ENCODE measurements around the gene KRTAP10-7.
"Not testable (repeated sequence)": the region's sequence is repeated elsewhere in the genome, so short reads cannot be mapped to it uniquely, and the experiment has no call there.

The KRTAP10-7 gene

DNA sequence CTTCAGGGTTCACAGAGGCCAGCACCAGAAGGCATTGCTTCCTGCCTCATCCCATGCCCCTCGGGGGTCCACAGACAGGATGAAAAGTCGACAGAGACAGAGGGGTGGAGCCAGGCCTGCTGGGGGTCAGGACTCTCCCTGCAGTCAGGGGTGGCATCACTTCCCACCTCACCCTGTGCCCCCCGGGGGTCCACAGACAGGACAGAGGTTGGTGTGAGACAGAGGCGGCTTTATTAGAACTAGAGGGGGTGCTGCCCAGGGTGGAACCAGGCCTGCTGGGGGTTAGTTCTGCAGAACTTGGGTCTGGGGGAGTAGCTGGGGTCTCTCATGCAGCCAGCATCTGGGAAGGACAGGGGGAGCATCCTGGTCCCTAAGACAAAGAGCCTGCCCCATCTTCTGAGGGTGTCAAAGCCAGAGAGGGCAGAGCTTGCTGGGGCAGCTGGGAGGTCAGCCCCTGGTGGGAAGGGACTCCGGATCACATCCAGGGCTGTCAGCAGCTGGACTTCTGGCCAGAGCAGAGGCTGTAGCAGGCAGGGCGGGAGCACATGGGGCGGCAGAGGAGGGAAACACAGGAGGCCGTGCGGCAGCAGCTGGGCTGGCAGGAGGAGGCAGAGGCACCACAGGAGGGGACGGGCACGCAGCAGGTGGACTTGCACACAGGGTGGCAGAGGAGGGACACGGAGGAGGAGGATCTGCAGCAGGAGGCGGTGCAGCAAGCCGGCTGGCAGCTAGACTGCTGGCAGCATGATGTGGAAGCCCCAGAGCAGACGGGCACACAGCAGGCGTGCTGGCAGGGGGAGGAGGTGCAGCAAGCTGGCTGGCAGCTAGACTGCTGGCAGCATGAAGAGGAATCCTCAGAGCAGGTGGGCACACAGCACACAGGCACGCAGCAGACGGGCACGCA, 9.2 kb upstream of the KRTAP10-7 start:
- DNase-seq: not testable (repeated sequence)

DNA sequence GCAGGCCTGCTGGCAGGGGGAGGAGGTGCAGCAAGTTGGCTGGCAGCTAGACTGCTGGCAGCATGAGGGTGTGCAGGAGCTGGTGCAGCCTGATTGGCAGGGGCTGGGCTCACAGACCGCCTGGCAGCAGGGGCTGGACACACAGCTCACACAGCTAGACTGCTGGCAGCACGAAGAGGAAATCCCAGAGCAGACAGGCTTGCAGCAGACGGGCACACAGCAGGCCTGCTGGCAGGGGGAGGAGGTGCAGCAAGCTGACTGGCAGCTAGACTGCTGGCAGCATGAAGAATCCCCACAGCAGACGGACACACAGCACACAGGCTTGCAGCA, 8.6 kb upstream of the KRTAP10-7 start:
- not testable (repeated sequence) for DNase-seq

DNA sequence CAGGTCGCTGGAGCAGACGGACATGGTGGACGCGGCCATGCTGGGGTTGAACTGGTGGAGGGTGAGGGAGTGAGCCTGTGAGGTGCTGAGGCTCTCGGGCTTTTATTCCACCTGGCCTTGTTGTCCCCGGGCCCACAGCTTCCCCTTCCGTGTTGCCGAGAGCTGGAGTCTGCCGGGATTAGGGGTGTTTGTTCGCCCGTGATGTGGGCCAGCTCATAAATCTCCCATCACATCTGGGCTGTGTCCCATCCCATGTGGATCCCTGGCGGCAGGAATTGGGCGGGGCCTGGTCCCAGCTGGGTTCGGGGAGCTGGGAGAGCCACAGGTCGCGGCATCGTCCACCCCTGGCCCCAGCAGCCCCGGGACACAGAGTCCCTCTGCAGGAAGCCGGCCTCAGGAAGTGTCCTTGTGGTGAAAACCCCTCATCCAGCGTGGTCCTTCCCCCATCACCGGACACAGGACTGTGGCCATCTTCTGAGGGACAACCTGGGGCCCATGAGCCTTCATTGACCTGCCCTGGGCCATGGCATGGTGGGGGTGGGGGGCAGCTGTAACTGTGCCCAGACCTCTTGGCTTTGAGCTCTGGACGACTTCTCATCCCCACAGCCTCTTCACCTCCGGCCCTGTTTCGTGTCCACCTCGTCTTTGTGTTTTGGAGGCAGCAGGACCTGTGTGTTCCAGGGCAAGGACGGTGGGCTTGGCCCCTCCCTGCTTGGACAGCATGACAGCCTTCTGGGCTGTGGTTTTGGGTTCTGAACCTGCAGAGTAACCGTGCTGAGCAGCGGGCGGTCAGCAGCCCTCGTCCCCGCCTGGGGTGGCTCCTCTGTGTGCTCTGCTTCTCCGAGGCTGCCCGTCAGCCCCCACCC, 7.7 kb upstream of the KRTAP10-7 start, which contains the start of gene KRTAP10-6:
Gene KRTAP10-6 (minus strand): TSS at position 60 of the 866 bp plus-strand sequence. CDS start 21 bp downstream, at position 39.
- DNase-seq: no peak

DNA sequence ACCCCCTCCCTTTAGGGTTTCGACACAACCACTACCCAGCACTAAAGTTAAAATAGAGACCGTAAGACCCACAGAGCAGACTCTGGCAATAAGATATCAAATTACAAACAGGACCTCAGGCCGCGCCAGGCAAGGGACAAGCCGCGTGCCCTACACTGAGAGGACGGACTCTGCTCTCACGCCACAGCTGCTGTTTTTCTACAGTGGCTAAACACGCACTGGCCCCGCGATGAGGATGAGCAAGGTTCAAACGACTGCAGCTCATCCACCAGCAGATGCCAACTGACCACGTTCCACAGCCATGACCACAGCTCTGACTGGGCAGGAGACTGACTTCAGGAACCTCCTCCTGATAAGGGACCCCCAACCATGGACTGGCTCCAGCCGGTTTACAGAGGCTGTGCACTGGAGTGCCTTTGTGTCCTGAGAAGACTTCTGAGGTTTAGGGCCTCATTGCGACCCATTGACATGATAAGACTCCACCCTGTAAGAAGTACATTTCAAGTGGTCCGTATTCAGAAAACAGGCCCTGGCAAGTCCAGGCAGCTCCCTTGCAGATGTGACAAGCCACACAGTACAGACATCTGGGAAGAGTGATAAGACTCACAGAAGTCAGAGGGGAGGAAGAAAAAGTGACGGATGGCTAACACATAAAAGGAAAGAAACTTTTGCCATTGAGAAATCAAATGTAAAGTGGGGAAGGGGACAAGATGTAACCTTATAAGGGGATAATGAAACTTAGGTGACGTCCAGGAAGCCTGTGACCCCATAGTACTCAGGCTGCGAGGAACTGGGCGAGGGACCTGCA, 6.6 kb upstream of the KRTAP10-7 start:
- DNase-seq: no peak

DNA sequence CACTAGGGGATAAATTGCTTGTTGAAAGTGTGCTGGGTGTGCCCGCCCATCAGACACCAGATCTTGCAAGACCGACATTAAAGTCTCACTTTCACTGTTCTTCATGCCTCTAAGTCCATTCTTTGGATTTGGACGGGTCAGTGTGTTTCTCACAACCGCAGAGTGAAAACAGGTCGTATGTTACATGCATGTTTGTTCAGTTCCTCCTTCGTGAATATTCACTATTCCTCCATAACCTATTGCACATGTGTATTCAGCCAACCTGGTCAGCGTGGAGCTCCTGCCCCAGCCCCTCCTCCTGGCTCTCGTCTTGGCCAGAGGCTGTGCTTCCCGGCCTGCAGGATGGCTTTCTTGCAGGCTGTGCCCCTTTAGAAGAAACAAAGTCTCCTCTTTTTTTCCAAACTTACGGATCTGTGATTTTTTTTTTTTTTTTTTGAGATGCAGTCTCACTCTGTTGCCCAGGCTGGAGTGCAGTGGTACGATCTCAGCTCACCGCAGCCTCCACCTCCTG, 5.9 kb upstream of the KRTAP10-7 start:
- DNase-seq: no peak

DNA sequence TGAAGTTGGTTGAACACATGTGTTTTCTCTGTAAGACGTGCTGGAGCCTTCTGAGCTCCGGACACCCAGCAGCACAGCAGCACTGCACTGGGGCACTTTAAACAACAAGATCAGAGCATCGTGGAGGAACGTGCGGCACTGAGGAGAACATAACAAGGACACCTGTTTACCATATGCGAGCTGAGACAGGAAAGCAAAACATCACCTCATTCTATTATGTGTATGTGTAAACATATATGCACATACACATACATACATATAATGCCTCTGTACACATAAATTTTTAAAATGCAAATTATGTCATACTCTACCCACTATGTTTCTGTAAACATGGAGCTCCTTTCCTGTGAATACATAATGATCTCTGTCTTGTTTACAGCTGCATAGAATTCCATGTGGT, 4.9 kb upstream of the KRTAP10-7 start:
- no peak for DNase-seq

DNA sequence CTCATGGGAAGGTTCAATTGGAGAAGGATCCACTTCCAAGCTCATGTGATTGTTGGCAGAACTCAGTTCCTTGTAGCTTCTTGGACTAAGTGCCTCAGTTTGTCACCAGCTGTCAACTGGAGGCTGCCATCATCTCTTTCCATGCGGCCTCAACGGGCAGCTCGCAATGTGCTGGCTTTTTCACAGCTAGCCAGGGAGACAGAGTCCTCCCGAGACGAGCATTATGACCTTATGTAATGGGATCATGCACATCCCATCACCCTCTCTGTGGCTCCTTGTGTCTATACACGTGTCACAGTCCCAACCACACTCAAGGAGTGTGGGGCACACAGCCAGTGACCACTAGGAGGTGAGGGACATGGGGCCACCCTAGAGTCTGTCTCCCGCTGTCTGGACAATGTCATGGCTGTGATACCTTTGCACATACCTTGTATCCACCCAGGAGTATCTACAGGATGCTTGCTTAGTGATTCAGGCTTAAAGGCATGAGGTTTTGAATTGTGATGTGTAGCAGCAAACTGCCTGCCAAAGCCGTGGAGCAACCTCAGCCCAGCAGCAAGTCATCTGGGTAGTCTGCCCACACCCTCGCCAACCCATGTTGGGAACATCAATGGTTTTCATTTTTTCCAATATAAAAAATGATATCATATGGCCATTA, 4.2 kb upstream of the KRTAP10-7 start:
- DNase-seq: no peak

DNA sequence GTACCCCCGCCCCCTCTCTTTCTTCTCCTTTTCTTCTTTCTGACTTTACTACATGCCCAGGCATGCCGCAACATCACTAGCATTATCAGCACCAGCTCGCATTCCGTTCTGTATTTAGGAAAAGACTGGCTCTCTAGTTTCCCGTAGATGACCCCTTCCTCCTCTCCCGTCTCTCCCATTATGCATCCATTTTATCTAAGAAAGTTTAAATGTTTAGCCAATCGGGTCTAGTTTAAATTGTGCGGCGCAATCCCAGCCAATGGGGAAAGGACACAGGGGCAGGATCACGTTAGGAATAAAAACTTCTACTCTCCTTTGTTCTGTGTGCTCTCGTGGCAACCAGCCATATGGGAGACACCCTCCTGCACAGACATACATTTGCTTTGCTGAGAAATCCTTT, 2.3 kb upstream of the KRTAP10-7 start:
- DNase-seq: no peak

DNA sequence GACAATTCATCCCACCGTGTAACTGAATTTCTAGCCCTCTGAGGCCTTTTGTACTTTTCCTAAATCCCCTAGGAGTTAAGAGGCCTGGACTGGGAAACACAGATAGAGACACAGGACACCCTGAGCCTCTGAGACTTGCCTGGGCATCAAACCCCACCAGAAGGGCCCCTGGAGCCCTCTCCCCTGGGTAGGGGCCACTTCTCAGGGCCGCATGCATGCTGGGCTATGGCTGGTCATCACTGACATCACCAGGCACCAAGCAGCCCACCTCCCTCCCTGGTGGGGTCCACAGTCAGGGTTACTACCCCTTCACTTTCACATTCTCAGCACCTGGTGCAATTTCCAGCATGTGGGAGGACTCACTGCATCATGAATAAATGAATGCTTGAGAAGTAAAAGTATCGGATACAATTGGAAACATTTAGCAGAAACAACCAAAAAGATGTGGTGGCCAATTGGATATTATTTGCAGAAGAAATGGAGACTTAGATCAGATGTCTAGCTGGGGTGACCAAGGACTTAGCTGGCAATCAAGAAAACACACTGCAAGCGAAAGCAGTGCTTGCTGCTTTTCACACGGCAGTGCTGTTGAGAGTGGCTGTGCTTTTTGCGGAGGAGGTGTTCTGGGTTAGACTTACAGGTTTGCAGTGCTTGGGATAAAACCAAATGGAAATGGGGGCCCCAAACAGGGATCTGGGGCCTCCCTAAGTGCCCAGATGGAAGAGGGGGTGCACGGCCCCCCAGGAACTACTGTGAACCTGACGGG, 950 bp upstream of the KRTAP10-7 start:
- DNase-seq: no peak

DNA sequence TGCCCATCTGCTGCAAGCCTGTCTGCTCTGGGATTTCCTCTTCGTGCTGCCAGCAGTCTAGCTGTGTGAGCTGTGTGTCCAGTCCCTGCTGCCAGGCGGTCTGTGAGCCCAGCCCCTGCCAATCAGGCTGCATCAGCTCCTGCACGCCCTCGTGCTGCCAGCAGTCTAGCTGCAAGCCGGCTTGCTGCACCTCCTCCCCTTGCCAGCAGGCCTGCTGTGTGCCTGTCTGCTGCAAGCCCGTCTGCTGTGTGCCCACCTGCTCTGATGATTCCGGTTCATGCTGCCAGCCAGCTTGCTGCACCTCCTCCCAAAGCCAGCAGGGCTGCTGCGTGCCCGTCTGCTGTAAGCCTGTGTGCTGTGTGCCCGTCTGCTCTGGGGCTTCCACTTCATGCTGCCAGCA, 694 bp downstream of the KRTAP10-7 start:
- DNase-seq: not testable (repeated sequence)

DNA sequence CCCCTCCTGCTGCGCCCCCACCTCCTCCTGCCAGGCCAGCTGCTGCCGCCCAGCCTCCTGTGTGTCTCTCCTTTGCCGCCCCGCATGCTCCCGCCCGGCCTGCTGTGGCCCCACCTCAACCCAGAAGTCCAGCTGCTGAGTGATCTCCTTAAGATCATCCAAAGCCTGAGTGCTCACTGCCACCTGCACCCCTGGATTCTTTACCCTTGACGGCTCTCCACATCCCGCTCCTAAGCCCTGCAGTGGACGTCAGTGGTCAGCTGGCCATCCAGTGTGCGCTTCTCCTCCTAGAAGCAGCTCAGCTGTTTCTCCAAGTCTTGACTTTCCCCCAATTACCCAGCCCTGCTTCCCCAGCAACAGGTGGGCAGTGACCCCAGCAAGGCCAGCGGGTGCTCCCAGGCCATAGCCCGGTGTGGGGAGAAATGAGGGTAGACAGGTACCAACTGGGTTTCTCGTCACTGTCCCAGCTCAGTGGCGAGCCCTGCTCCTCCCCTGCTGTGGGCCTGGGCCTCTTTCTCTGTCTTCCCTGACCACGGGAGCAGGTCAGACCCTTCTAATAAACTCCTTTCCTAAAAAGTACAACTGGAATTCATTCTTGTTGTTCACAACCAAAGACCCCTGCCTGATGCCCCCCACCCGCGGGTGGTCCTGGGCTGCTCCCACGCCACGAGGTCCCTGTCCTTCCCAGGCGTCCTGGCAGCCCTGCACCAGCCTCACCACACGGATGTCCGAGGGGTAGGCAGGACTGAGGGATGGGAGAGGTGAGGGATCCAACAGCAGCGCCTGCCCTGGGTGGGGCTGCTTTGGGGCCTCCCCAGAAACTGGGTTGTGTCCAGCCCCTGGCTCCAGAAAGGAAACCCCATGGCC, 1.4 kb downstream of the KRTAP10-7 start:
- no peak for DNase-seq

DNA sequence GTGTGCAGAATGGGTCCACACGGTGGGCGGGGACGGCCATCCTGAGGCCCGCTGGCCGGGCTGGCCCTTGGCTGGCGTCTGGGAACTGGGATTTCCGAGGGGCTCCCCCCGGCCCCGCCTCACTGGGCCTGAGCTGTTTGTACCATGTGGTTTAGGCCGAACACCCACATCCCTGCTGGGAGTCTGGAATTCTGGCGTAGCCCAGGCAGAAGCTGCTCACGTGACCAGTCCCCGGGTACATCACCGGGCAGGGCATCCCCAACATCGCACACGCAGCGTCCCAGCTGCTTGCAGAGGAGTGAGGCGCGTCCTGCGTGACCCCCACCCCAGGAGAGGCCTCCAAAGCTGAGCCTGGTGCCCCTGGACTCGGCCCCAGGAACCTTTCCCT, 2.1 kb downstream of the KRTAP10-7 start:
- DNase-seq: no peak

DNA sequence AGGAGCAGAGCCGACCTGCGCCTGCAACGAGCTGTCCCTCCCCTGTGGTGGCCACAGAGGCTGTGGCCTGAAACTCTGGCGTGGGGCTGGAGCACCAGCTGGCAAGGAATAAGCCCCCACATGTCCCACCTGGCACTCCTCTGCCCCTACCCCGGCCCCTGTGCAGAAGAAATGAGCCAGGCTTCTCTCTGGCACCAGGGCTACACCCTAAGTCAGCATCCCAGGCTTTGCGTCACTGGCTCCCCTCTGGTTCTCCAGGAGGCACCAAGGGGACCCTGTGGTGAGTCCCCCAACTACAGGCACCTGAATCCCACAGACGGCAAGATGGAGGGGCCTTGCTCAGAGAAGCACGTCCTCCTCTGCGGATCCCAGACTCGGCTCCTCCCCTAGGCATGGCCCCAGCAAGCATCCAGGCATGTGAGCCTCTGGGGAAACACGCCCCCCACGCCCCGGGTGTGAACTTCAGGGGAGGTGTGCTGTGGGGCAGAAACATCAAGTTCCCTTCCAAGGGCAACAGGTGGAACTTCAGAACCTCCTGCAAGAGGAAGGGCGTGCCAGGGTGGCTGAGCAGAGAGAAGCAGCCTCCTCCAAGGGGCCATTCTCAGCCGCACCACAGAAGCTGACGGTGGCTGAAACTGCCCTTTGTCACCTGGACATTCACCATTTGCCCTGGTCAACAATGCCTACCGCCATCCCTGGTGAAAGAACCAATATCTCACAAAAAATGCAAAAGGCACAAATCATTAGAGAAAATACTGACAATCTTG, 2.9 kb downstream of the KRTAP10-7 start:
- DNase-seq: no peak

DNA sequence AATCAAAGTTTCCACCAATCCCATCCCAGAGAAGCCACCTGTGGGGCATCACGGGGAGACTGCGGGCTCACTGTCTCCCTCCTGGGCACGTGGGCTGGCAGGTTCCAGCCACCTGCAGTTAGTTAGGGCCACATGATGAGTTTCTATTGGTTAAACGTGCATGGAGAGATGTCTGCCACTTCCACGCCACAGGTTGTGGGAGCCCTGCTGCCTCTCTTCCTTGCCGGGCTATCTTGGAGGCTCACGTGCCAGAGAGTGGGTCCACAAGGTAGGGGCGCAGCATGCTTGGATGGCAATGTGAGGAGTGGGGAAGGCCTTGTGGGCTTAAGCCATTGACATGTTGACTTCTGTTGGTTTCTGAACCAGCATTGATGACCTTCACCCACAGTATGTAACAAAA, 3.5 kb downstream of the KRTAP10-7 start:
- DNase-seq: no peak

DNA sequence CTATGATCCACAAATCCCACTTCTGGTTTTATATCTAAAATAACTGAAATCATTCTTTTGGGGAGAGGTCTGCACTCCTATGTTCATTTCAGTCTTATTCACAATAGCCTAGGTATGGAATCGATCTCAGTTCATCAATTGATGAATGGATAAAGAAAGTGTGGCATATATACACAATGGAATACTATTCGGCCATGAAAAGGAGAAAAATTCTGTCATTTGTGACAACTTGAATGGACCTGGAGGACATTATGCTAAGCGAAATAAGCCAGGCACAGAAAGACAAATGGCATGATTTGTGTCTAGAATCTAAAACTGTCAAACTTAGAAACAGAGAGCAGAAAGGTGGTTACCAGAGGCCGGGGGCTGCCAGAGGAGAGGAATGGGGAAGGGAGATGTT, 6.1 kb downstream of the KRTAP10-7 start:
- DNase-seq: no peak

DNA sequence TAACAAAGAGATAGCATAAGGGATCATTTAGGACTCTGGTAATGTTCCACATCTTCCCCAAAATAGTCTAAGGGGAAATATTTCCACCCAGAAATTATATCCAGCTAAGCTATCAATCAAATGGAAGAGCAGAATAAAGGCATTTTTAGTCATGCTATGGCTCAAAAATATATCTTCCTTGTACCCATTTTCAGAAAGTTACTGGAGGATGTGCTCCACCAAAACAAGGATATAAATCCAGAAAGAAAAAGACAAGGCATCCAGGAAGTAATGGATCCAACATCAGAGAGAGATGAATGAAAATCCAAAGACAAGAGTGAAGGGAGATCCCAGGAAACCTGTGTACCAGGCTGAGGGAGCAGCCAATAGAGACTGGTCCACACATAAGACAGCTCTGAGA, 8.8 kb downstream of the KRTAP10-7 start:
- no peak for DNase-seq

DNA sequence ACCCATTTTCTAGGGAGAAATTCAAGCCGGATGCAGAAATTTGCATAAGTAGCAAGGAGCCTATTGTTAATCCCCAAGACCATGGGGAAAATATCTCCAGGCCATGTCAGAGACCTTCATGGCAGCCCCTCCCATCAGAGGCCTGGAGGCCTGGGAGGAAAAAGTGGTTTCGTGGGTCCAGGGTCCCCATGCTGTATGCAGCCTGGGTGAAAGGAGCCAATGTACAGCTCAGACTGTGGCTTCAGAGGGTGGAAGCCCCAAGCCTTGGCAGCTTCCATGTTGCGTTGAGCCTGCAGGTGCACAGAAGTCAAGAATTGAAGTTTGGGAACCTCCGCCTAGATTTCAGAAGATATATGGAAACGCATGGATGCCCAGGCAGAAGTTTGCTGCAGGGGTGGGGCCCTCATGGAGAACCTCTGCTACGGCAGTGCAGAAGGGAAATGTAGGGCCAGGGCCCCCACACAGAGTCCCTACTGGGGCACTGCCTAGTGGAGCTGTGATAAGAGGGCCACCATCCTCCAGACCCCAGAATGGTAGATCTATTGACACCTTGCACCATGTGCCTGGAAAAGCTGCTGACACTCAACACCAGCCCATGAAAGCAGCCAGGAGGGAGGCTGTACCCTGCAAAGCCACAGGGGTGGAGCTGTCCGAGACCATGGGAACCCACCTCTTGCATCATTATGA, 9.9 kb downstream of the KRTAP10-7 start:
- not testable (repeated sequence) for DNase-seq

DNA sequence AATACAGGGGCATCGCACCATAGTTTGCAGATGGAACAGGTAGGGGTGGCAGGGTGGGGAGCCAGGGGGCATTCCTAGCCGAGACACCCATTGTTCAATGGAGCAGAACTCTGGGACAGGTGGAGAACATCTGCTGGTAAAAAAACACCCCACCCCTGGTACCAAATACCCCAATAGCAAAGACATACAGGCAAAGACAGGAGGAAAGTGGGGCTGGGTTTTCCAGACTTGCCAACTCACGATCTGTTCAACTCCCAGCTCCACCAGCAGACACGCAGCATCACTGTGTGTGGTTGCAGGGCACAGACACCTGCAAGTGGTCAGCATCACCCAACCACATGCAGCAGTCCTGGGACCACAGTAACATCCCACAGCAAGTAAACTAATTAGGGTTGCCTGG, 11.2 kb downstream of the KRTAP10-7 start:
- DNase-seq: no peak

DNA sequence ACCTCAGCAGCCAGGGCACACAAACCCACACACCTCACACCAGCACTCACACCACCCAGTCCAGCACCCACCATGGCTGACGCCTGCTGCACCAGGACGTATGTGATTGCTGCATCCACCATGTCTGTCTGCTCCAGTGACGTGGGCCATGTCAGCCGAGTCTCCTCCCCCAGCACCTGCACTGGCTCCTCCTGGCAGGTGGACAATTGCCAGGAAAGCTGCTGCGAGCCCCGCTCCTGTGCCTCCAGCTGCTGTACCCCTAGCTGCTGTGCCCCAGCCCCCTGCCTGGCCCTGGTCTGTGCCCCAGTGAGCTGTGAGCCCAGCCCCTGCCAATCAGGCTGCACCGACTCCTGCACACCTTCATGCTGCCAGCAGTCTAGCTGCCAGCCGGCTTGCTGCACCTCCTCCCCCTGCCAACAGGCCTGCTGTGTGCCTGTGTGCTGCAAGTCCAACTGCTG, 11.7 kb downstream of the KRTAP10-7 start, which contains the start of gene KRTAP10-8:
Gene KRTAP10-8 (plus strand): TSS at position 51 of the 458 bp plus-strand sequence. CDS start 22 bp downstream, at position 73.
- DNase-seq: no peak

All from fibroblast of upper back skin (primary cell).